GM12878 (cell line): ENCODE measurements around the gene SH2B3. TPM values are rescaled to one million over a fixed set of nuclear protein-coding genes. Genes with fewer than 3 reads are reported as not detected.

ENCODE experiments used
- ATAC-seq: fragments of 200-7000 bp; cut with Tn5 transposase; 3 replicates; pipeline ENCODE4 v1.9.1; 2020; ENCODE audit warnings: mild to moderate bottlenecking, moderate library complexity
- BruUV-seq: library from RNA; stranded (reverse); fragments of 400-500 nt; replicated peaks from 2 replicates; lab custom pipeline; 2021; lab: Mats Ljungman, UMichigan
- CTCF ChIA-PET: fragments of 300-600 bp; sonication (Branson Sonifier 250); formaldehyde crosslinking; extraction: SDS; loops from one replicate; lab custom pipeline; 2021; ENCODE audit warnings: inconsistent platforms; lab: Yijun Ruan, JAX
- POLR2A ChIA-PET: fragments of 350-600 bp; formaldehyde crosslinking; extraction: SDS; loops from one replicate; lab custom pipeline; 2021; ENCODE audit warnings: inconsistent platforms; lab: Charles Lee
- RAD21 ChIA-PET: fragments of 300-600 bp; sonication (Branson Sonifier 250); formaldehyde crosslinking; loops from one replicate; lab custom pipeline; 2023; ENCODE audit warnings: antibody characterized with exemption; ENCODE audit not compliant: unreplicated experiment; lab: Charles Lee
- SMC1A ChIA-PET: fragments of 300-600 bp; sonication (Branson Sonifier 250); formaldehyde crosslinking; loops from one replicate; lab custom pipeline; 2023; ENCODE audit not compliant: unreplicated experiment, uncharacterized antibody; lab: Charles Lee
- DNase-seq: peaks from one replicate; pipeline ENCODE4 v3.0.0-alpha.2; 2011; ENCODE audit warnings: low read depth, low spot score
- FAIRE-seq: peaks from 3 replicates; lab custom pipeline; 2011; peaks lifted over from hg19 to GRCh38; lab: Jason Lieb, UNC
- H2AFZ ChIP-seq: 2 replicates; pipeline ENCODE4 v1.6.0; 2011; ENCODE audit warnings: low read depth, low read length, control low read depth; ENCODE audit not compliant: control insufficient read depth
- H3K27ac ChIP-seq: 2 replicates; pipeline ENCODE4 v1.5.1; 2011; ENCODE audit warnings: control low read depth; ENCODE audit not compliant: control insufficient read depth, insufficient read depth
- H3K27me3 ChIP-seq, 2 experiments: replicated peaks in 1 of 2; 2 replicates each; pipeline versions ENCODE4 v1.6.0 to v1.6.1; 2011; ENCODE audit warnings: low read length in 1 of 2; ENCODE audit not compliant: control insufficient read depth in 2 of 2, insufficient read depth in 2 of 2
- H3K36me3 ChIP-seq, 2 experiments: 2 replicates each; pipeline ENCODE4 v1.5.1; 2011; ENCODE audit warnings: low read length in 1 of 2; ENCODE audit not compliant: control insufficient read depth in 2 of 2, insufficient read depth in 2 of 2
- H3K4me1 ChIP-seq: 2 replicates; pipeline ENCODE4 v1.6.1; 2011; ENCODE audit warnings: mild to moderate bottlenecking, low read length, moderate library complexity, mixed read lengths; ENCODE audit not compliant: control insufficient read depth, insufficient read depth
- H3K4me2 ChIP-seq: 2 replicates; pipeline ENCODE4 v1.6.0; 2011; ENCODE audit warnings: control low read depth; ENCODE audit not compliant: control insufficient read depth, insufficient read depth
- H3K4me3 ChIP-seq: fragments of 200-600 bp; sonication (generic); 2 replicates; pipeline ENCODE4 v1.5.1; 2016
- H3K79me2 ChIP-seq: 2 replicates; pipeline ENCODE4 v1.6.0; 2011; ENCODE audit warnings: low read length; ENCODE audit not compliant: control insufficient read depth, insufficient read depth
- H3K9ac ChIP-seq: 2 replicates; pipeline ENCODE4 v1.8.0; 2011; ENCODE audit warnings: low read length, control low read depth, mixed read lengths; ENCODE audit not compliant: control insufficient read depth, insufficient read depth
- H3K9me3 ChIP-seq: replicated peaks from 3 replicates; pipeline ENCODE4 v1.5.1; 2011; ENCODE audit warnings: mild to moderate bottlenecking, low read length; ENCODE audit not compliant: control insufficient read depth, insufficient read depth
- H4K20me1 ChIP-seq: 2 replicates; pipeline ENCODE4 v1.6.0; 2011; ENCODE audit not compliant: control insufficient read depth, insufficient read depth
- BCL3 ChIP-seq: IDR thresholded peaks from 2 replicates; pipeline ENCODE4 v1.6.1; 2011; ENCODE audit warnings: borderline replicate concordance, low read depth, mild to moderate bottlenecking, moderate library complexity, low read length; ENCODE audit not compliant: insufficient read depth, poor library complexity, severe bottlenecking
- FOS ChIP-seq: IDR thresholded peaks from 3 replicates; pipeline ENCODE4 v1.6.1; 2011; ENCODE audit warnings: borderline replicate concordance; ENCODE audit not compliant: insufficient read length; ENCODE audit errors: extremely low read depth
- POLR2AphosphoS2 ChIP-seq: IDR thresholded peaks from 2 replicates; pipeline ENCODE4 v1.6.1; 2011; ENCODE audit warnings: low read depth, mild to moderate bottlenecking, low read length, improper control_type of control experiment, moderate library complexity
- TARDBP ChIP-seq: IDR thresholded peaks from 2 replicates; pipeline ENCODE4 v1.6.1; 2016; ENCODE audit warnings: borderline replicate concordance
- ZNF687 ChIP-seq: fragments of 450-650 bp; IDR thresholded peaks from 2 replicates; pipeline ENCODE4 v1.6.1; 2017; ENCODE audit warnings: mild to moderate bottlenecking, moderate library complexity
- WGBS: methylation state at CpG from one replicate; pipeline ENCODE4 v1.1.6; 2016; ENCODE audit warnings: low lambda C conversion rate; ENCODE audit not compliant: insufficient replicate concordance, insufficient coverage; ENCODE audit errors: missing lambda C conversion rate; 5-methylcytosine and 5-hydroxymethylcytosine counted together
- in situ Hi-C: fragments of 300-500 bp; cut with MboI; formaldehyde crosslinking; loops from 9 replicates; pipeline ENCODE4 v1.14.3; 2018; ENCODE audit warnings: mixed read lengths
- intact Hi-C: fragments of 100-400 bp; cut with micrococcal nuclease; formaldehyde crosslinking; loops from one replicate; pipeline ENCODE4 v1.14.2; 2022; ENCODE audit not compliant: unreplicated experiment
- polyA plus RNA-seq, 11 experiments: library from polyadenylated mRNA; depleted of rRNA in 4 of 11; unstranded in 6 of 11; stranded (reverse) in 5 of 11; fragments of >200 nt; fragmentation: Nextera tagmentation in 4 of 11; fragmentation: Illumina TruSeq in 1 of 11; extraction: Ambion mirVana in 4 of 11; extraction: Trizol in 1 of 11; gene quantifications; 1 replicate in 1 of 11; 2 replicates in 10 of 11; pipeline versions ENCODE4 v1.2.1 to v1.2.3, GENCODE V29; 2011 to 2016; ENCODE audit warnings: inconsistent platforms in 2 of 11, missing spikeins in 2 of 11, low read depth in 1 of 11
- total RNA-seq, 4 experiments: library from RNA; depleted of rRNA in 3 of 4; stranded (reverse); fragments of >200 nt in 3 of 4; fragmentation: Illumina TruSeq in 1 of 4; extraction: Trizol in 1 of 4; gene quantifications; 2 replicates each; pipeline versions ENCODE4 v1.2.1 to v1.2.3, GENCODE V29; 2013 to 2021

SH2B3 gene
- total and polyA plus RNA-seq, 10 of the 15 experiments (the other 5 are each of a cell fraction or from before 2014, with no cell fraction given): 5.8 to 46.4 (median 23.3) TPM

- DNase-seq: no peak
- Histone ChIP-seq H3K79me2 (no peaks in the 10 kb centered on the region), H3K4me1 (peaks cover 2% of the 10 kb centered on the region; the same call in 1 of the 2 replicates), H4K20me1 (no peaks in the 10 kb centered on the region), H3K9ac (no peak overlapping the region), H3K27ac (no peak overlapping the region), H3K36me3 (no peaks in the 10 kb centered on the region), H3K9me3 (no peaks in the 10 kb centered on the region), H3K27me3 (no peaks in the 10 kb centered on the region), H2AFZ (no peak overlapping the region), H3K4me2 (no peak overlapping the region), H3K4me3 (no peak overlapping the region)
- ChIA-PET POLR2A (no interaction called here), CTCF (interaction anchor here (0.6 kb wide), 1 partner anchor 681 kb away, joined by 3 read pairs; no protein-coding TSS in a partner anchor), RAD21 (no interaction called here), SMC1A (no interaction called here)
- no peak for TF ChIP-seq ZNF687
- no peak for TF ChIP-seq BCL3
- TF ChIP-seq FOS: no peak
- no peak for TF ChIP-seq POLR2AphosphoS2
- no peak for TF ChIP-seq TARDBP
- TSS peak; percentile 56 for BruUV-seq
- FAIRE-seq: no peak
- 91% methylated on average over 10 of the region's 10 CpGs for WGBS
- in situ Hi-C loops: no loop called here
- intact Hi-C loops: no loop called here
- no peak for ATAC-seq
Measured at GRCh38 chr12:111366075-111366474, 39.6 kb upstream of the SH2B3 start.
